ENCODE results near the gene CSRNP2. TPM values are rescaled to one million over a fixed set of nuclear protein-coding genes. Genes with fewer than 3 reads are reported as not detected.

CSRNP2 gene
- total and polyA plus RNA-seq, 2 of the 4 experiments (the other 2 are of a cell fraction): 14.0 to 21.7 TPM

DNA sequence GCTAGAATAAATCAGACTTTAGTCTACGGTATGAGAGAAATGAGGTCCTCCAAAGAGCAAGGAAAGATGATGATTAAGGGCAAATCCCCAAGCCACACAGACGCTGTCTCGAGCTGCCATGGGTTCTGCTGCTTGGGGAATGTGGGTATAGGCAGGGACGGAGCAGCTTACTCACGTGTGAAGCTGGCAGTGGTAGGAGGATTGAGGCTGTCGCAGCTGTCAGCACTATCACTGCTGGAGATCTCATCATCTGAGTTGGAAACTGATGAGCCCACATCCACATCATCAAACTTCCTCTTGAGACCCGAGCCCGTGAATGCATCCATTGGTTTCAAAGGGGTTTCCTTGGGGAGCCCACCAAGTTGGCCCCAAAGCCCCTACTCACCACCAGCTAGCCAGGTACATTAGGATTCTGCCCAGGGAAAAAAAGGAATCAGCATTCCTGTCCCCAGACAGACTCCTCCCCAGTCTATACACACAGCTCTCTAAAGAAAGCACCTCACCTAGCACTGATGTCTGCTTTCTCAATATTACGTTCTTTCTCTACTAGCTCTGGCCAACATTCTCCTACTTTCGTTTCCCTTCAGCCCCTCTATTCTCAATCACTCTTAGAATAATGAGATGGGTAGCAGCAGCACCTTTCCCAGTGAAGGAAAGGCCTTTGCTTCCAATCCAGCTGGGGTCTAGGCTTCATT is 7.0 kb downstream of the CSRNP2 start:
- dilution Hi-C loops (cut with HindIII; ENCODE audit: low sequenced_read_pairs, unreplicated experiment) (no loop called here), intact Hi-C loops (cut with micrococcal nuclease) (no loop called here), in situ Hi-C loops (cut with MboI; ENCODE audit: low sequenced_read_pairs) (no loop called here)
- H3K18ac ChIP-seq (ENCODE audit: low read depth, low read length): no peak overlapping the region
- no peak overlapping the region for H3K9ac ChIP-seq (ENCODE audit: low read depth, low read length)
- H2AFZ ChIP-seq (replicated peaks; ENCODE audit: low read length, poor library complexity): no peak overlapping the region
- peaks cover 52% of the 10 kb centered on the region for H4K20me1 ChIP-seq (ENCODE audit: insufficient read depth, low read length)
- peaks cover 25% of the 10 kb centered on the region for H3K36me3 ChIP-seq (ENCODE audit: control insufficient read depth, insufficient read depth, low read length)
- H3K56ac ChIP-seq (ENCODE audit: extremely low read depth, insufficient read depth, low read length): no peak overlapping the region
- H2BK120ac ChIP-seq (ENCODE audit: low read depth, low read length): no peak overlapping the region
- CTCF ChIA-PET: no interaction called here
- no peak overlapping the region for H2BK20ac ChIP-seq (ENCODE audit: low read depth, low read length)
- ATAC-seq (ENCODE audit: low read depth) (no peak), DNase-seq (no peak)
- TF ChIP-seq FOS (IDR thresholded peaks at IDR 0.05; ENCODE audit: low read depth, low read length): no peak
- no peak for TF ChIP-seq RCOR1 (IDR thresholded peaks at IDR 0.05; ENCODE audit: insufficient replicate concordance, low read length)
- TF ChIP-seq MAFK (IDR thresholded peaks at IDR 0.05; ENCODE audit: low read depth, low read length): no peak
- TF ChIP-seq, protein P1, sequence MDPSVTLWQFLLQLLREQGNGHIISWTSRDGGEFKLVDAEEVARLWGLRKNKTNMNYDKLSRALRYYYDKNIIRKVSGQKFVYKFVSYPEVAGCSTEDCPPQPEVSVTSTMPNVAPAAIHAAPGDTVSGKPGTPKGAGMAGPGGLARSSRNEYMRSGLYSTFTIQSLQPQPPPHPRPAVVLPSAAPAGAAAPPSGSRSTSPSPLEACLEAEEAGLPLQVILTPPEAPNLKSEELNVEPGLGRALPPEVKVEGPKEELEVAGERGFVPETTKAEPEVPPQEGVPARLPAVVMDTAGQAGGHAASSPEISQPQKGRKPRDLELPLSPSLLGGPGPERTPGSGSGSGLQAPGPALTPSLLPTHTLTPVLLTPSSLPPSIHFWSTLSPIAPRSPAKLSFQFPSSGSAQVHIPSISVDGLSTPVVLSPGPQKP (IDR thresholded peaks at IDR 0.05; ENCODE audit: borderline replicate concordance, low read depth, low read length): no peak
- TF ChIP-seq RFX5 (IDR thresholded peaks at IDR 0.05; ENCODE audit: low read depth, low read length): no peak
- TF ChIP-seq, protein P2, sequence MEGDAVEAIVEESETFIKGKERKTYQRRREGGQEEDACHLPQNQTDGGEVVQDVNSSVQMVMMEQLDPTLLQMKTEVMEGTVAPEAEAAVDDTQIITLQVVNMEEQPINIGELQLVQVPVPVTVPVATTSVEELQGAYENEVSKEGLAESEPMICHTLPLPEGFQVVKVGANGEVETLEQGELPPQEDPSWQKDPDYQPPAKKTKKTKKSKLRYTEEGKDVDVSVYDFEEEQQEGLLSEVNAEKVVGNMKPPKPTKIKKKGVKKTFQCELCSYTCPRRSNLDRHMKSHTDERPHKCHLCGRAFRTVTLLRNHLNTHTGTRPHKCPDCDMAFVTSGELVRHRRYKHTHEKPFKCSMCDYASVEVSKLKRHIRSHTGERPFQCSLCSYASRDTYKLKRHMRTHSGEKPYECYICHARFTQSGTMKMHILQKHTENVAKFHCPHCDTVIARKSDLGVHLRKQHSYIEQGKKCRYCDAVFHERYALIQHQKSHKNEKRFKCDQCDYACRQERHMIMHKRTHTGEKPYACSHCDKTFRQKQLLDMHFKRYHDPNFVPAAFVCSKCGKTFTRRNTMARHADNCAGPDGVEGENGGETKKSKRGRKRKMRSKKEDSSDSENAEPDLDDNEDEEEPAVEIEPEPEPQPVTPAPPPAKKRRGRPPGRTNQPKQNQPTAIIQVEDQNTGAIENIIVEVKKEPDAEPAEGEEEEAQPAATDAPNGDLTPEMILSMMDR (conservative IDR thresholded peaks at IDR 0.05; ENCODE audit: low read depth, low read length): no peak
- TF ChIP-seq, protein P3, sequence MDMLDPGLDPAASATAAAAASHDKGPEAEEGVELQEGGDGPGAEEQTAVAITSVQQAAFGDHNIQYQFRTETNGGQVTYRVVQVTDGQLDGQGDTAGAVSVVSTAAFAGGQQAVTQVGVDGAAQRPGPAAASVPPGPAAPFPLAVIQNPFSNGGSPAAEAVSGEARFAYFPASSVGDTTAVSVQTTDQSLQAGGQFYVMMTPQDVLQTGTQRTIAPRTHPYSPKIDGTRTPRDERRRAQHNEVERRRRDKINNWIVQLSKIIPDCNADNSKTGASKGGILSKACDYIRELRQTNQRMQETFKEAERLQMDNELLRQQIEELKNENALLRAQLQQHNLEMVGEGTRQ (IDR thresholded peaks at IDR 0.05; ENCODE audit: low read depth, low read length): no peak
- no peak for TF ChIP-seq BHLHE40 (IDR thresholded peaks at IDR 0.05; ENCODE audit: low read depth, low read length)
- TF ChIP-seq RAD21 (IDR thresholded peaks at IDR 0.05; ENCODE audit: low read length): no peak
- no peak for TF ChIP-seq POLR2A (IDR thresholded peaks at IDR 0.05; ENCODE audit: low read depth, low read length)
- TF ChIP-seq CHD1 (IDR thresholded peaks at IDR 0.05; ENCODE audit: low read depth, low read length): no peak
- TF ChIP-seq CEBPB (IDR thresholded peaks at IDR 0.05; ENCODE audit: low read depth, low read length): no peak
- TF ChIP-seq MAZ (IDR thresholded peaks at IDR 0.05; ENCODE audit: borderline replicate concordance, low read depth, low read length): no peak
- no peak for TF ChIP-seq NFE2L2 (IDR thresholded peaks at IDR 0.05; ENCODE audit: low read depth, low read length)
- no peak for TF ChIP-seq SMC3 (IDR thresholded peaks at IDR 0.05; ENCODE audit: low read depth, low read length)
- no peak for TF ChIP-seq MXI1 (IDR thresholded peaks at IDR 0.05; ENCODE audit: borderline replicate concordance, low read depth, low read length)
- no peaks in the 10 kb centered on the region for H3K27me3 ChIP-seq (ENCODE audit: control insufficient read depth, insufficient read depth, low read length)
- no peak overlapping the region for H3K14ac ChIP-seq (replicated peaks; ENCODE audit: low read depth, low read length)
- H3K4me1 ChIP-seq (ENCODE audit: control insufficient read depth, insufficient read depth, low read length): peaks cover 2% of the 10 kb centered on the region; the same call in 1 of the 2 replicates
- 100% methylated on average over 2 of the region's 10 CpGs; no CpG with 5 or more reads in 1 of the 2 experiments for WGBS, 2 experiments (ENCODE audit: extremely low coverage in 2 of 2, insufficient read length in 1 of 2)
- H4K5ac ChIP-seq (ENCODE audit: low read depth, low read length): no peak overlapping the region
- H2AK9ac ChIP-seq (replicated peaks; ENCODE audit: low read depth, low read length, poor library complexity): no peak overlapping the region
- H2BK15ac ChIP-seq (ENCODE audit: low read depth, low read length): no peak overlapping the region
- H4K8ac ChIP-seq (ENCODE audit: low read depth in 2 of 2, low read length in 2 of 2): no peak overlapping the region
- H3K9me1 ChIP-seq (ENCODE audit: insufficient read depth, low read length): peaks cover 13% of the 10 kb centered on the region
- H3K4ac ChIP-seq (ENCODE audit: low read depth, low read length): no peak overlapping the region
- no TSS peak for BruUV-seq (replicated peaks)
- peak overlapping the region; percentile 52; the same call in 1 of the 2 replicates for H3K23ac ChIP-seq (ENCODE audit: low read depth, low read length)
- POLR2A ChIA-PET (ENCODE audit: unreplicated experiment): interaction anchor here (0.6 kb wide), 2 partner anchors 250 to 953 kb away, joined by 4 read pairs; no protein-coding TSS in a partner anchor
- no peak overlapping the region for H3K4me3 ChIP-seq (ENCODE audit: insufficient read depth, low read depth, low read length)
- H2BK5ac ChIP-seq (ENCODE audit: low read depth, low read length, poor library complexity, severe bottlenecking): no peak overlapping the region
- peaks cover 13 to 67% of the 10 kb centered on the region in 2 experiments for H3K79me1 ChIP-seq (ENCODE audit: low read depth in 1 of 2, low read length in 2 of 2)
- H3K27ac ChIP-seq (ENCODE audit: insufficient read depth, low read length): no peak overlapping the region
- no peak overlapping the region for H2AK5ac ChIP-seq (ENCODE audit: low read depth, low read length)
- H3K4me2 ChIP-seq (ENCODE audit: low read depth, low read length): no peak overlapping the region
- H4K91ac ChIP-seq (ENCODE audit: insufficient read depth, low read depth, low read length): no peak overlapping the region
- H3K9me3 ChIP-seq (ENCODE audit: control insufficient read depth, insufficient read depth, low read length): no peaks in the 10 kb centered on the region
